ENCODE data around the gene ZFP36L2.

The ZFP36L2 gene

DNA sequence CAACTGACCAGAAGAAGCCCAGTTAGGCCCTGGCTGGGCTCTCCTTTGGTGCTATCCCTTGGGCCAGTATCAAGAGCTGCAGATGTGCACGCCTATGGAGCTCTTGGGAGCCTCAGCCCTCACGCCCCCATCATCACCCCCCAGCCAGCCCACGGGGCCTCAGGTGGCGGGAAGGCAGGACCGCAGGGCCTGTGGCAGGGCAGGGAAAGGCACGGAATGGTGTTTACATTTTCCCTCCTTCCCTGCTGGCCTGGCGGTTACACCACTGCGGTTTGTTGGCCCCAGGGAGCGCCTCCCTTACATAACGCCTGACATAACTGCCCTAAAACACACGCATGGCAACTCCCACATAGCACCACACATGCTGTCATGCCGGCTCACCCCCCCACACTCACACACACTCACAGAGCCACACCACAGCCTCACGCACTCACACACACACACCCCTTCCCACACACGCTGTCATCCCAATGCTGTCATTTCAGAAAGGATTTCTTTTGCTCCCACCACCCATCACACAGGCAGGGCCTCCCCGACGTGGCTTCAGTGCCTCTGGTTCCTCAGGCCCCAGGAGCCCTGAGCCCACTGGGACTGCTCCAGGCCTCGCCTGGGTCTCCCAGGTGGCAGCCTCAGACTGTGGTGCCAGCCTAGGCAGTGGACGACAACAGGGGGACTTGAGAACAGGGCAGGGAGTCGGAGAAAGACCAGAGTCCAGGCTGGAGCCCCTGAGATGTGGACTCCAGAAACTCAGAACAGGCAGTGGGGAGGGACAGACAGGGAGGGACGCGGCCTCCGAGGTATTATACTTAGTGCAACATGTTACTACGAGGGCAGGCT is 15.7 kb downstream of the ZFP36L2 start:
- ChIA-PET POLR2A (interaction anchor here (1.9 kb wide), 1 partner anchor 7 kb away, joined by 5 read pairs; no protein-coding TSS in a partner anchor), CTCF (no interaction called here)
- no peak for DNase-seq (ENCODE audit: extremely low spot score)
- TF ChIP-seq TARDBP (IDR thresholded peaks at IDR 0.05) (no peak), FOXM1 (IDR thresholded peaks at IDR 0.05; ENCODE audit: borderline replicate concordance) (no peak), ARNT (IDR thresholded peaks at IDR 0.05) (no peak), NFRKB (IDR thresholded peaks at IDR 0.05) (no peak), ZNF384 (IDR thresholded peaks at IDR 0.05) (no peak), PKNOX1 (IDR thresholded peaks at IDR 0.05) (no peak), FOXK2 (IDR thresholded peaks at IDR 0.05) (no peak), FOXA1 (IDR thresholded peaks at IDR 0.05) (no peak)

GRCh38 chr2:43210125-43210466 is 16.3 kb downstream of the ZFP36L2 start:
- ChIA-PET POLR2A (interaction anchor here (1.9 kb wide), 1 partner anchor 8 kb away, joined by 5 read pairs; no protein-coding TSS in a partner anchor), CTCF (no interaction called here)
- no peak for TF ChIP-seq PKNOX1 (IDR thresholded peaks at IDR 0.05)
- TF ChIP-seq FOXM1 (IDR thresholded peaks at IDR 0.05; ENCODE audit: borderline replicate concordance) = no peak
- TF ChIP-seq ELF4 (IDR thresholded peaks at IDR 0.05) = no peak
- TF ChIP-seq L3MBTL2 (conservative IDR thresholded peaks at IDR 0.05) = no peak
- TF ChIP-seq LEF1 (IDR thresholded peaks at IDR 0.05; ENCODE audit: borderline replicate concordance) = no peak
- TF ChIP-seq CTBP1 (IDR thresholded peaks at IDR 0.05; ENCODE audit: borderline replicate concordance) = no peak
- TF ChIP-seq SP1 (IDR thresholded peaks at IDR 0.05) = no peak
- TF ChIP-seq TARDBP (IDR thresholded peaks at IDR 0.05) = no peak
- no peak for TF ChIP-seq FOXA1 (IDR thresholded peaks at IDR 0.05)
- TF ChIP-seq ZNF384 (IDR thresholded peaks at IDR 0.05) = no peak
- TF ChIP-seq SUZ12 (IDR thresholded peaks at IDR 0.05) = no peak
- no peak for TF ChIP-seq FOXK2 (IDR thresholded peaks at IDR 0.05)
- no peak for TF ChIP-seq HDGF (IDR thresholded peaks at IDR 0.05; ENCODE audit: borderline replicate concordance)
- no peak for TF ChIP-seq NFRKB (IDR thresholded peaks at IDR 0.05)
- no peak for TF ChIP-seq BHLHE40 (IDR thresholded peaks at IDR 0.05; ENCODE audit: borderline replicate concordance)
- no peak for DNase-seq (ENCODE audit: extremely low spot score)

DNA sequence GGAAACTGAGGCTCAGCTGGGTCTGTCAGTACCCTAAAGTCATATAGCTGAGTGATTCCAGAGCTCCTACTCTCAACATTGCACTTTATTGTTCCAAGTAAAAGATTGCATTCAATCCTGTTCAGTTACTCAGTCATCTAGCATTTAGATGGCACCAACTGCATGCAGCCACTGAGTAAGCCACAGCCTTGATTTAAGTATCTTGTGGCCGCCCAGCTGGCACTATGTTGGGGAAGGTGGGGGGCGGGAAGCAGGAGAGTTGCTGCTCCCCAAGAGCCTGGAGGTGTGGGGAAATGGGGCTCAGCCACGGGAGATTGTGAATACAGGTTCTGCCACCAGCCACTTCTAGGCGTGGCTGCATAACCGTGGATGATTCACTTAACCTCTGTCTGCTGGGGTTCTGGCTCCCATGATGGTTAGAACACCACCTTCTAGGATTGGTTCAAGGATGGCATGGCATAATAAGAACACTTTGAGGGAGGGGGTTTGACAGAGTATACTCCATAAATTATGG is 17.1 kb downstream of the ZFP36L2 start:
- POLR2A ChIA-PET = interaction anchor here (1.9 kb wide), 1 partner anchor 9 kb away, joined by 5 read pairs; no protein-coding TSS in a partner anchor
- TF ChIP-seq FOXK2 (IDR thresholded peaks at IDR 0.05) = no peak
- no peak for TF ChIP-seq ELF4 (IDR thresholded peaks at IDR 0.05)
- no peak for TF ChIP-seq TARDBP (IDR thresholded peaks at IDR 0.05)
- no peak for TF ChIP-seq SP1 (IDR thresholded peaks at IDR 0.05)
- no peak for TF ChIP-seq L3MBTL2 (conservative IDR thresholded peaks at IDR 0.05)
- CTCF ChIA-PET = no interaction called here
- DNase-seq (ENCODE audit: extremely low spot score) = no peak

- ChIA-PET POLR2A (interaction anchor here (1.6 kb wide), 1 partner anchor 14 kb away, joined by 4 read pairs; no protein-coding TSS in a partner anchor), CTCF (interaction anchor here (0.5 kb wide), 1 partner anchor 17 kb away, joined by 3 read pairs; no protein-coding TSS in a partner anchor)
- TF ChIP-seq FOXM1 (IDR thresholded peaks at IDR 0.05; ENCODE audit: borderline replicate concordance) = no peak
- TF ChIP-seq ZNF384 (IDR thresholded peaks at IDR 0.05) = no peak
- TF ChIP-seq SUZ12 (IDR thresholded peaks at IDR 0.05) = no peak
- no peak for TF ChIP-seq TARDBP (IDR thresholded peaks at IDR 0.05)
- TF ChIP-seq ELF4 (IDR thresholded peaks at IDR 0.05) = no peak
- no peak for TF ChIP-seq SP1 (IDR thresholded peaks at IDR 0.05)
- TF ChIP-seq LEF1 (IDR thresholded peaks at IDR 0.05; ENCODE audit: borderline replicate concordance) = no peak
- no peak for TF ChIP-seq NFRKB (IDR thresholded peaks at IDR 0.05)
- no peak for TF ChIP-seq ARNT (IDR thresholded peaks at IDR 0.05)
- TF ChIP-seq FOXK2 (IDR thresholded peaks at IDR 0.05) = no peak
- TF ChIP-seq CTBP1 (IDR thresholded peaks at IDR 0.05; ENCODE audit: borderline replicate concordance) = no peak
- TF ChIP-seq FOXA1 (IDR thresholded peaks at IDR 0.05) = no peak
- no peak for TF ChIP-seq PKNOX1 (IDR thresholded peaks at IDR 0.05)
- no peak for TF ChIP-seq BHLHE40 (IDR thresholded peaks at IDR 0.05; ENCODE audit: borderline replicate concordance)
- DNase-seq (ENCODE audit: extremely low spot score) = no peak
Measured at GRCh38 chr2:43207553-43208300, 18.7 kb downstream of the ZFP36L2 start.

DNA sequence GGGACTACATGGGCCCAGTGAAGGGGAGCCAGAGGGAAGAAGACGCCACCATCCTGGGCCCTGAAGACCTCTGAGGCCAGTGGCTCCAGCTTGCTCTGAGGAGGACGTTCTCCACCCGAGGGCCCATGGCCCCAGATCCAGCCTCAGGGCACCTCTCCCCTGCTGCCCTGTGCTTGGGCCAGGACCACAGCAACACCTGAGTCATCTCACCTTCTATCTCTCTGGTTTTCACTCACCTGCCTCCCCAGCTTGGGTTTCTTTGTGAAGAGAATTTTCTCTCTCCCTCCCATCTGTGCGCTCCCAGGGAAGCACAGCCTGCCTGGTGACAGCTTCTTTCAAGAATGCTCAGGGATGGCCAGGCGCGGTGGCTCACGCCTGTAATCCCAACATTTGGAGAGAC is 19.8 kb downstream of the ZFP36L2 start:
- DNase-seq (ENCODE audit: extremely low spot score) = no peak
- POLR2A ChIA-PET = interaction anchor here (1.6 kb wide), 1 partner anchor 15 kb away, joined by 4 read pairs; no protein-coding TSS in a partner anchor
- TF ChIP-seq ZNF384 (IDR thresholded peaks at IDR 0.05) = no peak
- TF ChIP-seq TARDBP (IDR thresholded peaks at IDR 0.05) = no peak
- TF ChIP-seq L3MBTL2 (conservative IDR thresholded peaks at IDR 0.05) = no peak
- no peak for TF ChIP-seq FOXK2 (IDR thresholded peaks at IDR 0.05)
- TF ChIP-seq BHLHE40 (IDR thresholded peaks at IDR 0.05; ENCODE audit: borderline replicate concordance) = no peak
- TF ChIP-seq SP1 (IDR thresholded peaks at IDR 0.05) = no peak
- TF ChIP-seq PKNOX1 (IDR thresholded peaks at IDR 0.05) = no peak
- no peak for TF ChIP-seq HDGF (IDR thresholded peaks at IDR 0.05; ENCODE audit: borderline replicate concordance)
- TF ChIP-seq FOXA1 (IDR thresholded peaks at IDR 0.05) = no peak
- TF ChIP-seq NFRKB (IDR thresholded peaks at IDR 0.05) = no peak
- TF ChIP-seq FOXM1 (IDR thresholded peaks at IDR 0.05; ENCODE audit: borderline replicate concordance) = no peak
- TF ChIP-seq ARNT (IDR thresholded peaks at IDR 0.05) = no peak
- CTCF ChIA-PET = no interaction called here
